Smooth muscle cell (in vitro differentiated cells): ENCODE results near the gene KTI12. TPM values are rescaled to one million over a fixed set of nuclear protein-coding genes. Genes with fewer than 3 reads are reported as not detected.
A peak's percentile ranks its signal among the peaks of the same experiment; 100 is the strongest.

Experiments used
- DNase-seq: peaks from one replicate; lab custom pipeline; 2025; ENCODE audit not compliant: unreplicated experiment; lab: John Stamatoyannopoulos, UW
- H2AFZ ChIP-seq: fragments of 200-600 bp; sonication (generic); 2 replicates; pipeline ENCODE4 v1.6.0; 2016; ENCODE audit warnings: antibody characterized with exemption, low read depth, mild to moderate bottlenecking
- H3F3A ChIP-seq: fragments of 200-600 bp; sonication (generic); 2 replicates; pipeline ENCODE4 v1.6.0; 2017; ENCODE audit warnings: antibody characterized with exemption, low read depth
- H3K27ac ChIP-seq: fragments of 200-600 bp; sonication (generic); 2 replicates; pipeline ENCODE4 v1.5.1; 2016; ENCODE audit warnings: low read depth, mild to moderate bottlenecking
- H3K27me3 ChIP-seq: fragments of 200-600 bp; sonication (generic); 2 replicates; pipeline ENCODE4 v1.6.1; 2016; ENCODE audit warnings: low read depth, mild to moderate bottlenecking
- H3K36me3 ChIP-seq: fragments of 200-600 bp; sonication (generic); 2 replicates; pipeline ENCODE4 v1.5.1; 2016; ENCODE audit warnings: low read depth
- H3K4me1 ChIP-seq: fragments of 200-600 bp; sonication (generic); 2 replicates; pipeline ENCODE4 v1.5.1; 2016; ENCODE audit warnings: low read depth
- H3K4me2 ChIP-seq: fragments of 200-600 bp; sonication (generic); 2 replicates; pipeline ENCODE4 v1.6.0; 2016; ENCODE audit warnings: mild to moderate bottlenecking
- H3K4me3 ChIP-seq: fragments of 200-600 bp; sonication (generic); 2 replicates; pipeline ENCODE4 v1.5.1; 2016; ENCODE audit warnings: mild to moderate bottlenecking
- H3K79me2 ChIP-seq: fragments of 200-600 bp; sonication (generic); 2 replicates; pipeline ENCODE4 v1.6.0; 2016; ENCODE audit warnings: low read depth, mild to moderate bottlenecking
- H3K9ac ChIP-seq: fragments of 200-600 bp; sonication (generic); 2 replicates; pipeline ENCODE4 v1.6.0; 2016; ENCODE audit warnings: low read depth
- H3K9me3 ChIP-seq: fragments of 200-600 bp; sonication (generic); replicated peaks from 2 replicates; pipeline ENCODE4 v1.5.1; 2016; ENCODE audit warnings: low read depth
- H4K20me1 ChIP-seq: fragments of 200-600 bp; sonication (generic); 2 replicates; pipeline ENCODE4 v1.6.0; 2016; ENCODE audit warnings: low read depth
- WGBS: methylation state at CpG from one replicate; pipeline ENCODE4 v1.1.7; 2016; ENCODE audit warnings: low lambda C conversion rate; 5-methylcytosine and 5-hydroxymethylcytosine counted together
- polyA plus RNA-seq: library from polyadenylated mRNA; unstranded; fragments of >200 nt; fragmentation: Nextera tagmentation; extraction: Ambion mirVana; gene quantifications from 2 replicates; pipeline ENCODE4 v1.2.1, GENCODE V29; 2016
- total RNA-seq: library from RNA; depleted of rRNA; stranded (reverse); fragments of >200 nt; gene quantifications from 2 replicates; pipeline ENCODE4 v1.2.3, GENCODE V29; 2014
- TF ChIP-seq, protein P1 (sequence below): fragments of 200-600 bp; sonication (generic); IDR thresholded peaks from 2 replicates; pipeline ENCODE4 v1.5.1; 2017; ENCODE audit warnings: borderline replicate concordance, mild to moderate bottlenecking, antibody characterized with exemption; ENCODE audit not compliant: insufficient read depth, poor library complexity, severe bottlenecking

KTI12 gene
- total and polyA plus RNA-seq, 2 experiments from 2014 or later, result 8.1 to 11.6 TPM

DNA sequence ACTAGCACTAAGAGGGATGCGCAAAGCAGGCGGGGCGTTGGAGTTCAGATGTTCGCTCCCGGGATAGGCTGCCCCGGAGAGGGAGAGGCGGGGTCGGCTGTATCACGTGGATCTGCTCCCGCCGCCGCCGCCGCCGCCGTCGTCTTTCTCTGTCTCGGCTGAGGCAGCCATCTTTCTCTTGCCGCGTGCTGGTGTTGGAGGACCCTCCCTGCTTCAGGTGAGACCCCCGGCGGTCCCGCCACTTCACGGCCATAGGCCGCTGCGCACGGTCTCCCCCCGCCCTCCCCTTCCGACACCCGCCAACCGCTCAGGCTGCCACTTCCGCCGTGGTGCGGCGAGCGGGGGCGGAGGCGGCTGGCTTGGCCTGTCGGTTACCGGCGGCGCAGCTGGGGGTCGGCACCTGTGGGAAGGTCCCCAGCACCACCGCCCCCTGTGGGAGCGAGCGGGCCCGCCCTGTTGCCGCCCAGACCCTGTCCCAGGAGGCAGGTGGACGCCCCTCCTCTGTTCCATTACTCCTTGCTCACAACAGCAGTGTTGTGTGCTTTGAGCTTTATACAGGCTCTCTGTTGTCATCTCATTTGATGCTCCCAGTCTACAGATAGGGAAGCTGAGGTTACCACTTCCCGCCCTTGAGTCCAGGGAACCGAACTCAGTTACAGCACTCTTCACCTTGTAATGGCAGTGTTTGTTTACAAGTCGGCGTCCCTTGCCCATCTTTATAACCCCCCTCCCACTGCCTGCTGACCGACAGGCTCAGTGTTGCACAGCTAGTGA, 22.7 kb upstream of the KTI12 start, which contains the start of gene BTF3L4:
BTF3L4 (plus strand) TSS at position 133 of the 774 bp plus-strand sequence. CDS start 3,553 bp downstream, outside the sequence.
- Histone ChIP-seq H3K27ac (peak within 1 kb of the TSS; percentile 76), H3K79me2 (peaks cover 77% of the 10 kb centered on the region), H3F3A (peaks cover 6% of the 10 kb centered on the region), H3K36me3 (no peaks in the 10 kb centered on the region), H3K27me3 (no peaks in the 10 kb centered on the region), H3K4me3 (peak within 1 kb of the TSS; percentile 89), H3K9ac (peak within 1 kb of the TSS; percentile 86), H3K4me2 (peak within 1 kb of the TSS; percentile 88), H2AFZ (peak within 1 kb of the TSS; percentile 81), H4K20me1 (peaks cover 36% of the 10 kb centered on the region), H3K4me1 (peaks cover 30% of the 10 kb centered on the region), H3K9me3 (no peaks in the 10 kb centered on the region)
- under 1% methylated on average over 40 of the region's 54 CpGs for WGBS
- DNase-seq, result peak; percentile 47
- TF ChIP-seq, protein P1, sequence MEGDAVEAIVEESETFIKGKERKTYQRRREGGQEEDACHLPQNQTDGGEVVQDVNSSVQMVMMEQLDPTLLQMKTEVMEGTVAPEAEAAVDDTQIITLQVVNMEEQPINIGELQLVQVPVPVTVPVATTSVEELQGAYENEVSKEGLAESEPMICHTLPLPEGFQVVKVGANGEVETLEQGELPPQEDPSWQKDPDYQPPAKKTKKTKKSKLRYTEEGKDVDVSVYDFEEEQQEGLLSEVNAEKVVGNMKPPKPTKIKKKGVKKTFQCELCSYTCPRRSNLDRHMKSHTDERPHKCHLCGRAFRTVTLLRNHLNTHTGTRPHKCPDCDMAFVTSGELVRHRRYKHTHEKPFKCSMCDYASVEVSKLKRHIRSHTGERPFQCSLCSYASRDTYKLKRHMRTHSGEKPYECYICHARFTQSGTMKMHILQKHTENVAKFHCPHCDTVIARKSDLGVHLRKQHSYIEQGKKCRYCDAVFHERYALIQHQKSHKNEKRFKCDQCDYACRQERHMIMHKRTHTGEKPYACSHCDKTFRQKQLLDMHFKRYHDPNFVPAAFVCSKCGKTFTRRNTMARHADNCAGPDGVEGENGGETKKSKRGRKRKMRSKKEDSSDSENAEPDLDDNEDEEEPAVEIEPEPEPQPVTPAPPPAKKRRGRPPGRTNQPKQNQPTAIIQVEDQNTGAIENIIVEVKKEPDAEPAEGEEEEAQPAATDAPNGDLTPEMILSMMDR, result no peak

DNA sequence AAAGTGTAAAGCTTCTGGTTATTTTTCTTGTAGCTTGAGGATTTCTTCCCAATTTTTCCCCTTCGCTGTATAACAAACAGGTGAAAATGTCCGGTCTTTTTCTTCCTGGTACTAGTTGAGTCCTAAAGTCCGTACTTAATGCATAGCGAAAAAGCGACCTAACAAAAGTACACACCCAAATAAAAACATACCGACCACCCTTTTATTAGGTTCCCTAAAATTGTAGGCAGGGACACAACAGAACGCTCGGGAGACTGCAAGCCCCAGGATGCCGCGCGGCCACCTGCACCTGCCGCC, 22.2 kb upstream of the KTI12 start:
- TF ChIP-seq, protein P1, result no peak
- WGBS, result under 1% methylated on average over 12 of the region's 12 CpGs
- Histone ChIP-seq H4K20me1 (peaks cover 31% of the 10 kb centered on the region), H2AFZ (peak overlapping the region; percentile 81), H3K36me3 (no peaks in the 10 kb centered on the region), H3K4me2 (peak overlapping the region; percentile 88), H3F3A (peaks cover 6% of the 10 kb centered on the region), H3K27ac (peak overlapping the region; percentile 76), H3K4me1 (peaks cover 30% of the 10 kb centered on the region), H3K27me3 (no peaks in the 10 kb centered on the region), H3K9ac (peak overlapping the region; percentile 69), H3K79me2 (peaks cover 77% of the 10 kb centered on the region), H3K4me3 (peak overlapping the region; percentile 89), H3K9me3 (no peaks in the 10 kb centered on the region)
- no peak for DNase-seq

DNA sequence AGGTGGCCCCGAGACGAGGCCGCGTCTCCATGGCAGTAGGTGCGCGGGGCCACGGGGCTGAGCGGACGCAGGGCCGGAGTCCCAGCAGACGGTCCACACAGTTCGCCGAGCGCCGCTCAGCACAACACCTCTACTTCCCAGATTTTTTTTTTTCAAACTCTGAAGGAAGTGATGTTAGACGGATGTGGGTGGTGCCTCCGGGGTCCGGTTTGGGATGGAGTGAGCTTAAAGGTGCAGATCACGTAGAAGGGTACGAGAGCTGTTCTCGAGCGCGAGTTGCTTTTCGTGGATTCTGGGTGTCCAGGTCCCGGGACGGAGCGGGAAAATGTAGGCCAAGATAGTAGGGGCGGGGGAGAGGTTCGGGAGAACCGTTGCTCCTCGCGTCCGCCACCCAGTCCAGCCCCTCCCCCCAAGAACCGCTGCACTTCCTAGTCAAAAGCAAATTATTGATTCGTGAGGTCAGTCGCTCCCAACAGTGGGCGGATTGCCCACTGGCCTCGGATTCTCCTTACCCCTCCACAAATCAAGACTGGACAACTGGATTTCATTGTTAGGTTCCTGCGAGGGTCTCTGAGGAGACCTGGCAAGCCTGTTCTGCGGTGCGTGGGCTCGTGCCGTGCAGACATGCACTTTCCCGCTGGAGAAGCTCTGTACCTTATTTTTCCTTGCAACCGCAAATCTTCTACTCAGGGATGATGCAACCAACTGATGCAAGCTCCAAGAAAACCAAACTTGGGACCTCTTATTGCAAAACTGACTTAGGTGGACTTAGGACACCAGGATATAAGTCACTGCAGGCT, 21.7 kb upstream of the KTI12 start, which contains the start of gene TXNDC12:
TXNDC12 (minus strand) TSS at position 126 of the 800 bp plus-strand sequence; CDS start at position 31, 95 bp downstream.
- peaks cover 76% of the 10 kb centered on the region for H3K79me2 ChIP-seq
- H2AFZ ChIP-seq, result peak within 1 kb of the TSS; percentile 81
- peaks cover 6% of the 10 kb centered on the region for H3F3A ChIP-seq
- H3K9ac ChIP-seq, result peak within 1 kb of the TSS; percentile 69
- no peaks in the 10 kb centered on the region for H3K36me3 ChIP-seq
- H3K4me1 ChIP-seq, result peaks cover 30% of the 10 kb centered on the region
- TF ChIP-seq, protein P1, result no peak
- 1% methylated on average over 45 of the region's 45 CpGs for WGBS
- peak within 1 kb of the TSS; percentile 89 for H3K4me3 ChIP-seq
- peak; percentile 15 for DNase-seq
- no peaks in the 10 kb centered on the region for H3K27me3 ChIP-seq
- peak within 1 kb of the TSS; percentile 76 for H3K27ac ChIP-seq
- peaks cover 25% of the 10 kb centered on the region for H4K20me1 ChIP-seq
- peak within 1 kb of the TSS; percentile 88 for H3K4me2 ChIP-seq
- H3K9me3 ChIP-seq, result no peaks in the 10 kb centered on the region
